Fibroblast of mammary gland (primary cell): ENCODE data around the gene EXOC4.

Experiments used
- DNase-seq: peaks from one replicate; pipeline ENCODE4 v3.0.0-alpha.2; 2010; ENCODE audit warnings: low read depth
- H3K4me3 ChIP-seq: 2 replicates; pipeline ENCODE4 v1.5.1; 2011; ENCODE audit warnings: low read depth, mild to moderate bottlenecking, low read length, moderate library complexity; ENCODE audit not compliant: control insufficient read depth
- TF ChIP-seq, protein P1 (sequence below): conservative IDR thresholded peaks from 2 replicates; pipeline ENCODE4 v1.5.1; 2011; ENCODE audit warnings: low read depth, low read length, inconsistent platforms; ENCODE audit not compliant: control insufficient read depth, insufficient read depth

EXOC4 gene

DNA sequence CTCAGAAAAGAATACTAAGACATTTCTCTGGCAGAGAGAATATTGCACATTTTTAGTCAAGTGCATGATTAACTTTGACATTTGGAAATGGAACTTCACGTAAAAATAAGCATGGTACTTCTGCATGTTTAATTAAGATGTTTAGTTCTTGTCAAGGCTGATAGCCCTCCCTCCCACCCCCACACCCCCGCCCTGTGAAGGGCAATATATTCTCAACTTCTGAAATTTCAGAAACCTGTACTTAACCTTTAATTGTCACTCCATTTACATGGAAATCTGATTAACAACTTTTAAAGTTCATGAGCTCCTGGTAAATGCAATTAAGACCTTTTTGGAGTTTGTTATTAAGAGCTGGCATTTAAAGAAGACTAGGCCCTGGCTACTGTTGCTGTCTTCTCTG, 205.8 kb downstream of the EXOC4 start:
- TF ChIP-seq, protein P1, sequence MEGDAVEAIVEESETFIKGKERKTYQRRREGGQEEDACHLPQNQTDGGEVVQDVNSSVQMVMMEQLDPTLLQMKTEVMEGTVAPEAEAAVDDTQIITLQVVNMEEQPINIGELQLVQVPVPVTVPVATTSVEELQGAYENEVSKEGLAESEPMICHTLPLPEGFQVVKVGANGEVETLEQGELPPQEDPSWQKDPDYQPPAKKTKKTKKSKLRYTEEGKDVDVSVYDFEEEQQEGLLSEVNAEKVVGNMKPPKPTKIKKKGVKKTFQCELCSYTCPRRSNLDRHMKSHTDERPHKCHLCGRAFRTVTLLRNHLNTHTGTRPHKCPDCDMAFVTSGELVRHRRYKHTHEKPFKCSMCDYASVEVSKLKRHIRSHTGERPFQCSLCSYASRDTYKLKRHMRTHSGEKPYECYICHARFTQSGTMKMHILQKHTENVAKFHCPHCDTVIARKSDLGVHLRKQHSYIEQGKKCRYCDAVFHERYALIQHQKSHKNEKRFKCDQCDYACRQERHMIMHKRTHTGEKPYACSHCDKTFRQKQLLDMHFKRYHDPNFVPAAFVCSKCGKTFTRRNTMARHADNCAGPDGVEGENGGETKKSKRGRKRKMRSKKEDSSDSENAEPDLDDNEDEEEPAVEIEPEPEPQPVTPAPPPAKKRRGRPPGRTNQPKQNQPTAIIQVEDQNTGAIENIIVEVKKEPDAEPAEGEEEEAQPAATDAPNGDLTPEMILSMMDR, result no peak
- no peak for DNase-seq
- no peak overlapping the region for H3K4me3 ChIP-seq

DNA sequence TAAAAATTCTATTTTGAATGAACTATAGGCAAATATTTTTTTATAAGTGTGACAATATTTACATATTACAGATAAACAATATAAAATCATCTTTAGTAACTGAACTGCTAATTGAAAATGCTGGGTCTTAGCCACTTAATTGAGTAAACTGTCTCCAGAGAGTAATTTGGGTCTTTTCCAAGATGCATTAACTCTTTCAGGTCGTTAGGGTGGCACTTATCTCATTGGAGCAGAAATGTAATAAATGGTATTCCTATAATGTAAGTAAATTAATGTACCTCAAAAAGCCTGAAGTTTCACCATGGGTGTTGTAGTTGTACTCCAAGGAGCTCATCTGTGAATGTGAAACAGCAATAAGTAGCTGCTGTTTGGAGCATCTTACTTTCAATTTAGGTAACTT, 208.5 kb downstream of the EXOC4 start:
- H3K4me3 ChIP-seq, result no peak overlapping the region
- TF ChIP-seq, protein P1, result no peak
- no peak for DNase-seq

DNA sequence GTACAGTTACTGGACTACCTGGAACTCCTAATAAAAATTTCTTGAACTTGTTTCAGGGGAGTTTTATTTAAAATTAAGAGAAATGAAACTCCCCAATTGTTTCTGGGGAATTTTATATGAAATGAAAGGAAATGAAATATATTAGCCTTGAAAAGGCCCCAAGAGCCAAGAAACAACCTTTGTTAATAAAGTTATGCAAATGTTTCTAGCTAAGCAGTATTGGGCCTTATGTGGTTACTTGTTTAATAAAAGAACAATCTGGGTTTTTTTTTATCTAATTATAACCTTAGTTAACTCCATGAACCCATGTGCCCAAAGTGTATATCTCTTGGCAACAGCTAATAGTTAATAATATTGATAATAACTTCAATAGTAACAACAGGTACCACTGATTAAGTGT, 222.8 kb downstream of the EXOC4 start:
- DNase-seq, result no peak
- TF ChIP-seq, protein P1, result no peak
- no peak overlapping the region for H3K4me3 ChIP-seq

DNA sequence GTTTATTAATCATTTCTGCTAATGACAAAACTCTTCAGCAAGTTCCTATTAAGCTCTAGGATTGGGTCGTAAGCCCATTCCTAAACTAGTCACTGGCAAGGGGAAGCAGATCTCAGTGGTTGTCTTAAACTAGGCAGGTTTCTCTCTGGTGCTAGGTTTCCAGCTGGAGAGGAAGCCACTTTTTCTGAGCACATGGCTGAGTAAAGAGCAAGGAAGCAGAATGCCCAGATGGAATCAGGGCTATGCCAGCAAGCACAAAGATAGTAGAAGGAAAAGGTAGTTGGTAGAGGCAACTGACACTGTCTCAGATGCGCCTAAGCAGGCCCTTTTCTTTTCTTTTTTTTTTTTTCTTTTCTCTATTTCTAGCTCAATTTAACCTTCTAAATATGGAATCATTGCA, 224.9 kb downstream of the EXOC4 start:
- TF ChIP-seq, protein P1, result no peak
- no peak for DNase-seq
- H3K4me3 ChIP-seq, result no peak overlapping the region

DNA sequence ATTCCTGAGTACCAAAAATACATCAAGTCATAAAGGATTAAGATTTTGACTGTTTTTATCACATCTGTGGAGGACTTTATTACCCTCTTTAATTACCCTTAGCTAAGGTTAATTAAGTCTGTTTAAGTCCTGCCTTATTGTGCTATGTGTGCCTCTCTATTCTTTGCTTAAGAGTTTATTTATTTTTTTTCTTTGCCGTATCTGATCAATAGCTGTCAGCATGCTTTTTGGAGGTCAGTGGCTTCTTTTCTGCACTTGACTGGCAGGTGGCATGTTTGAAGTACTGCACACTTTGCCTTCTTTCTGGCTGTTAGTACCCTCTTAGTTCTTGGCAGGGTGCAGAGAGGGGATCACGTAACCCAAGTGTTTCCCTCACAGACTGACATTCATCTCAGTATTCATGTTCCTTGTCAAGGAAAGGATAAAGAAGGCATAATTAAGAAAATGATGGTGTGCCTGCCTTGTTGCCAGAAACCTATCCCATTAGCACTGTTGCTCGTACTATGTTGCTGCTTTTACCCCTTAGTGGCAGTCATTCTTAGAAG, 225.8 kb downstream of the EXOC4 start:
- TF ChIP-seq, protein P1, result no peak
- H3K4me3 ChIP-seq, result no peak overlapping the region
- DNase-seq, result no peak

DNA sequence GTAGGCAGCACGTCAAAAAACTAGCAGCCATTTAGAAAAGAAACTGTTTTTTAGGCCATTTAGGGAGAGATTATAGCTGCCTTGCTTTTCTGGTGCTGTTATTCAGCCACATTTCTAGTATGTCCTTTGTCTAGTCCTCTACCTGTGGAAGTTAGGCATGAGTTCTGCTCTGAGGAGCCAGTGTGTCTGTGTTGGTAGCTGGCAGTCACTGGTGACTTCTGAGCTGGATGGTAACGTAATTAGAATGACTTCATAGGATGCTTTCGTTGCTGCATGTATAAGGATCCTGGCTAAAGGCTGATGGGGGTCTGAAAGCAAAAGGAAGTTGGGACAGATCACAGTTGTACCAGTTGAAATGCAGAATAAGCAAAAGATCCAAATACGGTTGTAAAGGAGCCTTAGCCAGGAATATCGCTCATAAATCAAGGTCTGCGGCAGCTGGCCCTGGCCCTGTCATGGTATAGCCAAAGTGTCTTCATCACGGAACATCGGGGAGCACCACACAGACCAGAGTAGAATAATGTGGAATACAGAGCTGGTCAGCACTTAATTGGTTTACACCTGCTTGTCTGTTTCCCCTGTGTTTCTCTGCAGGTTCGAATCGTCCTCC, 226.7 kb downstream of the EXOC4 start:
- no peak for DNase-seq
- H3K4me3 ChIP-seq, result no peak overlapping the region
- TF ChIP-seq, protein P1, result no peak
